GM21381 (cell line): ENCODE results near the gene SYNGR1.

Experiments
- ATAC-seq: cut with Tn5 transposase; IDR thresholded peaks from one replicate; pipeline ENCODE4 v1.9.1; 2021; ENCODE audit warnings: mild to moderate bottlenecking, moderate library complexity; ENCODE audit not compliant: unreplicated experiment

Gene SYNGR1

DNA sequence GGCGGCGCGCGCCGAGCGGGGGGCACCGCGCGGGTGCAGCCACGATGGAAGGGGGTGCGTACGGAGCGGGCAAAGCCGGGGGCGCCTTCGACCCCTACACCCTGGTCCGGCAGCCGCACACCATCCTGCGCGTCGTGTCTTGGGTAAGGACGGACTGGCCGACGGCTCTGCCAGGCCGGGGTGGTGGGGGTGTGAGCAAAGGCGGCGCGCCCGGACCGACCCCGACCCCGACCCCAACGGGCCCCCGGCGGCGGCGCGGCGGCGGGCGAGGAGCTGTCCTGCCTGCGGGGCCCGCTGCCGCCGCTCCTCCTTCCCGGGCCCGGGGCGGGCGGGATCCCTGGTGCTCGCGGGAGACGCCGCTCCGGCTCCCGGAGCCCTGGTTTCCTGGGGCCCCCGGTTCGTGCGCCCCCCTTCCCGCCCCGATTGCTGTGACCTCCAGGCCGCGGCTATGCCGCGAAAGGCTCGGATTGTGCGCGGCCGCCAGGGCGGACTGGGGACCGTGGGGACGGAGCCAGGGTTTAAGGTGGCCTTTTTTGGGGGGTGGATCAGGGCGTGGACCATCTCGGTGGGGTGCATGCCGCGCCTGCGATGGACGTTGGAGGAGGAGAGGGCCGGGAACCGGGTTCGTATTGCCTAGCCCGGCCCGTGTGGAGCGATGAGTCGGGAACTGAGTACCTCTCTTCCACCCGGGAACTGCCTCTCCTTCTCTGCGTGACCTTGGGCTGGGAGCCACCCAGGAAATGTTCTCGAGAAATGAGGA lies at the start of gene SYNGR1:
Gene SYNGR1 (plus strand): TSS at position 25 of the 760 bp plus-strand sequence. CDS start 20 bp downstream, at position 45.
- no peak for ATAC-seq

- ATAC-seq, result no peak
Measured at GRCh38 chr22:39300186-39300830, 49.5 kb upstream of the SYNGR1 start.

- ATAC-seq, result no peak
Measured at GRCh38 chr22:39301108-39301507, 48.7 kb upstream of the SYNGR1 start.

- ATAC-seq, result no peak
Measured at GRCh38 chr22:39301926-39302325, 47.9 kb upstream of the SYNGR1 start.

GRCh38 chr22:39302431-39302960 lies 47.3 kb upstream of the SYNGR1 start:
- no peak for ATAC-seq

DNA sequence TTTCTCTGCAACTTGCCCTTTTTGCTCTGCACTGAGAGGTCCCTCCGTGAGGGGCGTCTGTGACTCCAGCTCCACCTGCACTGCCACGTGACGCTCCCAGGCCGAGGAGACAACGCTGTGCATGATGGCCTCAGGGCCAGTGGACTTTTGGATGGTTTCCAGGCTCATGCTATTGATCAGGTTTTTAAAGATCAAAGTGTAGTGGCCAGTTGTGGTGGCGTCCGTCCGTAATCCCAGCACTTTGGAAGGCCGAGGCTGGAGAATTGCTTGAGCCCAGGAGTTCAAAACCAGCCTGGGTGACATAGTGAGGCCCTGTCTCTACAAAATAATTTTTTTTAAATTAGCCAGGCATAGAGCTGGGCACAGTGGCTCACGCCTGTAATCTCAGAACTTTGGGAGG lies 46.4 kb upstream of the SYNGR1 start:
- ATAC-seq, result no peak

- no peak for ATAC-seq
Measured at GRCh38 chr22:39303892-39304671, 45.7 kb upstream of the SYNGR1 start.

GRCh38 chr22:39306456-39307361 lies 43.1 kb upstream of the SYNGR1 start:
- no peak for ATAC-seq

DNA sequence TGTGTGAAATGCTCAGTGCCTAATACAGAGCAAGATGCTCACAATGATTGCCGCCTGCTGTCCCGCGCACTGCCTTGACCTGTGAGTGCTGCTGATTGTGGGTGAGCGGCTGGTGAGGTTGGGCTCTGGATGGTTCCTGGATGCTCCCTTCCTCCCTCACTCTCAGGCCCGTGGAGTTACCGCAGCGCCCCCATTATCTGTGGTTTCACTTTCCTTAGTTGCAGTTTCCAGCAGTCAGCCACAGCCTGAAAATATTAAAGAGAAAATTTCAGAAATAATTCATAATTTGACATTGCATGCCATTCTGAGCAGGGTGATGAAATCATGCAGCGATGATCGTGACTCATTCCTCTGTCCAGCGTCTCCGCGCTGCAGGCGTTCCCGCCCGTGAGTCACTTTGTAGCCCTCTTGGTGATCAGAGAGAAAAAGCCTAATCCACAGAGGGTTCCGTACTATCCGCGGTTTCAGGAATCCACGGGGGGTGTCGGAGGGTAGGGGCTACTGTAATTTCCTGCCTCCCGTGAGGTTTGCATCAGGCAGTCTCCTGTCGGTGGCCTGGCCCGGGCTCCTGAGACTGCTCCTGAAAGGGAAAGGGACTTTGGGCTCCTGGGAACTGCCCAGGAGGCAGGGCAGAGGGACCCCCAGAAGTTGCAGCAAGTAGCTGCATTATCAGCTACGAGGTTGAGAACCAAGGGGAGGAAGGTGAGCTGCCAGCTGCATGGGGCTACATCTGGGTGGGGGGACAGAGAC lies 41.0 kb upstream of the SYNGR1 start:
- ATAC-seq, result no peak

GRCh38 chr22:39309364-39309861 lies 40.4 kb upstream of the SYNGR1 start:
- no peak for ATAC-seq

DNA sequence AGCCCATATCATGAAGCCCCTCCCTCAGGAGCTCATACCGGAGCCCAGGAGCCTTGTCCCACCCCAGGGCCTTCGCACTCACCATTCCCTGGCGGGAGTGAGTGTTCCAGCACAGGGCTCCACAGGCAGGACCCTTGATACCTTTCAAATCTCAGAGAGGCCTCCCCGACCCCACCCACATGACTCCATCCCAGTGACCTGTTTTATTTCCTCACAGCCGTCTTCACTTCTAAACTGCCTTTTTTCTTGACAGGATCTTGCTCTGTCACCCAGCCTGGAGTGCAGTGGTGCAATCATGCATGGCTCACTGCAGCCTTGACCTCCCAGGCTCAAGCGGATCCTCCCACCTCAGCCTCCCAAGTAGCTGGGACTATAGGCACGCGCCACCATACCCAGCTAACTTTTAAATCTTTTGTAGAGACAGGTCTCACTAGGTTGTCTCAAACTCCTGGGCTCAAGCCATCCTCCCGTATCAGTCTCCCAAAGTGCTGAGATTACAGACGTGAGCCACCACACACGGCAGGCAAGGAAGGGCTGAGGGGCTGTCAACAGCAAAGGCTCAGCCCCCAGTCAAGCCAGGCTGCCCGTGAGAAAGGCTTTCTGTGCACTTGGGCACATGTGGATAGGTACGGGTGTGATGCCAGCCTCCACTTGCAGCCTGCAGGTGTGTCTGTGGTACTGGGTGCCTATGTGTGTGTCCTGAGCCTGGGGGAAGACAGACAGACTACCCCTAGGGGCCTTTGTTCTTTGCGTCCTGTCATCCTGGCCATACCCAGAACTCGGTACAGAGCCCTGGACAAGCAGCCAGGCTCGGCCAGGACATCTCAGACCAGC lies 39.7 kb upstream of the SYNGR1 start:
- no peak for ATAC-seq

- no peak for ATAC-seq
Measured at GRCh38 chr22:39311592-39312400, 38.0 kb upstream of the SYNGR1 start.

DNA sequence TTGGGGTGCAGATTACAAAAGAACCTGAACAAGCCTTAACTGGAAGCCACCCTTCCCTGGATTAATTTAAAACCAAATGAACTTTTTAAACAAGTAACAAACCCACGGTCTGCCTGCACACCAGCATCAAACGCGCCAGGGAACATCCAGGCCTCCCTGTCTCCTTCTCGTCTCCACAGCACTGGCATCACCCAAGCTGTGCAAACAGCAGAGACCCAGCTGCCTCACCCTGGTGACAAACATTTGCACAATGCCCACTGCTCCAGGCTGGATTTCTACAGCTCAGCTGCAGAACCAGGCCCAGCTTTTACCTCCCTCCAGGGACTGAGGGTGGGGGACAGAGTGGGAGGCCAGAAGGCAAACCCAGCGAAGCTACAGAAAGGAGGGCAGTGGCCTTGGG lies 37.4 kb upstream of the SYNGR1 start:
- no peak for ATAC-seq

GRCh38 chr22:39313258-39314001 lies 36.4 kb upstream of the SYNGR1 start:
- no peak for ATAC-seq

- no peak for ATAC-seq
Measured at GRCh38 chr22:39314251-39314971, 35.4 kb upstream of the SYNGR1 start.

- ATAC-seq, result no peak
Measured at GRCh38 chr22:39315389-39315788, 34.4 kb upstream of the SYNGR1 start.
